Body of pancreas (tissue), 4 donors: ENCODE results near the gene RPS6KB2. TPM values are rescaled to one million over a fixed set of nuclear protein-coding genes. Genes with fewer than 3 reads are reported as not detected.

ENCODE experiments used
- ATAC-seq: fragments of 150-250 bp; one replicate; pipeline ENCODE4 v1.9.1; 2016
- DNase-seq, 4 donors: peaks; one replicate each; pipeline ENCODE4 v3.0.0-alpha.2; 2019
- H3K27ac ChIP-seq, 4 donors: fragments of 200-600 bp; sonication (generic); 1 replicate in 3 of 4; 2 replicates in 1 of 4; pipeline versions ENCODE4 v1.5.1 to v1.6.1; 2016 to 2019; ENCODE audit warnings: mild to moderate bottlenecking in 1 of 4, mixed read lengths in 1 of 4, moderate library complexity in 1 of 4
- H3K27me3 ChIP-seq, 2 donors: fragments of 200-600 bp; sonication (generic); one replicate each; pipeline ENCODE4 v1.6.0; 2016; ENCODE audit warnings: mild to moderate bottlenecking in 1 of 2
- H3K36me3 ChIP-seq, 2 donors: fragments of 200-600 bp; sonication (generic); replicated peaks in 1 of 2; 2 replicates each; pipeline ENCODE4 v1.5.1; 2016; ENCODE audit warnings: low read depth in 2 of 2; ENCODE audit not compliant: insufficient read depth in 1 of 2
- H3K4me1 ChIP-seq: fragments of 200-600 bp; sonication (generic); one replicate; pipeline ENCODE4 v1.6.0; 2016
- H3K4me3 ChIP-seq, 2 donors: fragments of 200-600 bp; sonication (generic); 1 replicate in 1 of 2; 2 replicates in 1 of 2; pipeline ENCODE4 v1.5.1; 2016 to 2019
- H3K9me3 ChIP-seq, 3 donors: fragments of 200-600 bp; sonication (generic); 1 replicate in 2 of 3; 2 replicates in 1 of 3; pipeline ENCODE4 v1.5.1; 2016
- POLR2A ChIP-seq, 3 donors: fragments of 450-650 bp; IDR thresholded peaks; one replicate each; pipeline ENCODE4 v1.6.1; 2016; ENCODE audit warnings: antibody characterized with exemption in 3 of 3, mild to moderate bottlenecking in 2 of 3
- WGBS, 2 donors: methylation state at CpG; one replicate each; pipeline ENCODE4 v1.1.5; 2017; 5-methylcytosine and 5-hydroxymethylcytosine counted together
- intact Hi-C: fragments of 100-400 bp; cut with DNase I; formaldehyde crosslinking; loops from one replicate; pipeline ENCODE4 v1.15.1; 2023
- total RNA-seq, 2 donors: library from RNA; depleted of rRNA; stranded (reverse); fragments of >200 nt; gene quantifications; one replicate each; pipeline ENCODE4 v1.1.0, GENCODE V29; 2016
- TF ChIP-seq, protein P1 (sequence below), 7 experiments: fragments of 450-650 bp in 4 of 7; fragments of 200-600 bp in 3 of 7; sonication (generic) in 3 of 7; IDR thresholded peaks; one replicate each; pipeline ENCODE4 v1.5.1; 2016 to 2019; ENCODE audit warnings: antibody characterized with exemption in 7 of 7

RPS6KB2 gene
- total RNA-seq, 2 donors from 2014 or later: 34.9 to 36.1 TPM

DNA sequence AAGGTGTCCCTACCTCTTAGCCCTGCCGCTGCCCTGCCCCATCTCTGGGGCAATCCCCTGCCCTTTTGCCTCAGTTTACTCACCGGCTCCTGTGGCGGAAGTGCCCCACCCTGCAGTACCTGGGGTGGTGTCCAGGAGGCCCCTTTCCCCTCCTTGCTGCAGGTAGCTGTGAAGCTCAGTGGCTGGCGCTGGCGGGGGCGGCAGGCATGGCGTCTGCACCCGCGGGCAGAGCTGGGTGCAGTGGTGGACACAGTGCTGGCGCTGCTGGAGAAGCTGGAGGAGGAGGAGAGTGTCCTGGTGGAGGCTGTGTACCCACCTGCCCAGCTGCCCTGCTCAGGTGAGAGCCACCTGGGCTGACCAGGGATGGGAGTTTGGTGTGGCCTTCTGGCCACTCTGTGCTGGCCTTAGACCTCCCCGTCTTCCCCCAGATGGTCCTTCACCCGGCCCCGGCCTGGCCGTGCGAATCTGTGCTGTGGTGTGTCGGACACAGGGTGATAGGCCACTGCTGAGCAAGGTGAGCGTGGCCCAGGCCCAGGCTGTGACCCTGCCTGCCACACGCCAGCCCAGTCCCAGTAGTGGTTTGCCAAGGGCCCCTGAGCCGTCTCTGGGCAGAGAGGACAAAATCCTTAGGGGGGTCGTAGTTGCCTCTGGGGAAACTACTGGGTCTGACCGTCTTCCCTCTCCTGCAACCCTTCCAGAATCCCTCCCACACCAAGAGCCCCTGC lies 8.8 kb upstream of the RPS6KB2 start:
- Histone ChIP-seq H3K27ac (peak overlapping the region; percentile 81 to 98 (median 96)), H3K4me3 (no peak overlapping the region), H3K36me3 (no peaks in the 10 kb centered on the region), H3K9me3 (no peaks in the 10 kb centered on the region), H3K4me1 (peaks cover 59% of the 10 kb centered on the region), H3K27me3 (no peaks in the 10 kb centered on the region)
- WGBS, 2 donors: 81 to 85% methylated on average over 15 to 20 of the region's 21 CpGs
- peak in 1 of 3 donors; percentile 4 for TF ChIP-seq POLR2A (IDR thresholded peaks at IDR 0.05)
- TF ChIP-seq, protein P1, sequence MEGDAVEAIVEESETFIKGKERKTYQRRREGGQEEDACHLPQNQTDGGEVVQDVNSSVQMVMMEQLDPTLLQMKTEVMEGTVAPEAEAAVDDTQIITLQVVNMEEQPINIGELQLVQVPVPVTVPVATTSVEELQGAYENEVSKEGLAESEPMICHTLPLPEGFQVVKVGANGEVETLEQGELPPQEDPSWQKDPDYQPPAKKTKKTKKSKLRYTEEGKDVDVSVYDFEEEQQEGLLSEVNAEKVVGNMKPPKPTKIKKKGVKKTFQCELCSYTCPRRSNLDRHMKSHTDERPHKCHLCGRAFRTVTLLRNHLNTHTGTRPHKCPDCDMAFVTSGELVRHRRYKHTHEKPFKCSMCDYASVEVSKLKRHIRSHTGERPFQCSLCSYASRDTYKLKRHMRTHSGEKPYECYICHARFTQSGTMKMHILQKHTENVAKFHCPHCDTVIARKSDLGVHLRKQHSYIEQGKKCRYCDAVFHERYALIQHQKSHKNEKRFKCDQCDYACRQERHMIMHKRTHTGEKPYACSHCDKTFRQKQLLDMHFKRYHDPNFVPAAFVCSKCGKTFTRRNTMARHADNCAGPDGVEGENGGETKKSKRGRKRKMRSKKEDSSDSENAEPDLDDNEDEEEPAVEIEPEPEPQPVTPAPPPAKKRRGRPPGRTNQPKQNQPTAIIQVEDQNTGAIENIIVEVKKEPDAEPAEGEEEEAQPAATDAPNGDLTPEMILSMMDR (IDR thresholded peaks at IDR 0.05): peak in 1 of 7 experiments; percentile 3
- ATAC-seq: no peak
- DNase-seq: no peak
- intact Hi-C loops: no loop called here

DNA sequence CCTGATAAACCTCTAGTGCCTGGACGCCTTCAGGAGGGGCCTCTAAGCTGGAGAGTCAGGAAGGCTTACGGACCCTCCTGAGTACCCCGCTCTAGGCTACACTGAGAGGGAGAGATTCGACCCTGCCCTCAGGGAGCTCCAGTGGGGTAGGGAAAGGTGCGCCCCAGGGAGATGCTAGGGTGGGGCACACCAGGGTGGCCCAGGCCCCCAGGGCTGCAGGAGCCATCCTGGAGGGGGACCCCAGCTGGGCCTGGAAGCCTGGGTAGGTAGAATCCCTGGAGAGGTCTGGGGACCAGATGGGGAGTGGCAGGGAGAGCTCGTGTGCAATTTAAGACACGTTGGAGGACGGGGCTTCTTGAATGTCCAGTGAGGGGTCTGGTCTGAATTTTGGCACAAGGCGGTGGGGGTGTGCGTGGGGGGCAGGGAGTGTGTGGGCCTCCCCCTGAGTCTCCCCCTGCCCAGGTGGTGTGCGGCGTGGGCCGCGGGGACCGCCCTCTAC lies 8.1 kb upstream of the RPS6KB2 start:
- peaks cover 54% of the 10 kb centered on the region for H3K4me1 ChIP-seq
- no peaks in the 10 kb centered on the region for H3K9me3 ChIP-seq
- DNase-seq (no peak), ATAC-seq (no peak)
- intact Hi-C loops: no loop called here
- H3K27ac ChIP-seq: peak overlapping the region; percentile 81 to 98 (median 96)
- no peaks in the 10 kb centered on the region for H3K36me3 ChIP-seq
- H3K4me3 ChIP-seq: no peak overlapping the region
- no peaks in the 10 kb centered on the region for H3K27me3 ChIP-seq
- TF ChIP-seq, protein P1 (IDR thresholded peaks at IDR 0.05): no peak
- no peak for TF ChIP-seq POLR2A (IDR thresholded peaks at IDR 0.05)
- WGBS, 2 donors: 20 to 26% methylated on average over 6 to 15 of the region's 15 CpGs

DNA sequence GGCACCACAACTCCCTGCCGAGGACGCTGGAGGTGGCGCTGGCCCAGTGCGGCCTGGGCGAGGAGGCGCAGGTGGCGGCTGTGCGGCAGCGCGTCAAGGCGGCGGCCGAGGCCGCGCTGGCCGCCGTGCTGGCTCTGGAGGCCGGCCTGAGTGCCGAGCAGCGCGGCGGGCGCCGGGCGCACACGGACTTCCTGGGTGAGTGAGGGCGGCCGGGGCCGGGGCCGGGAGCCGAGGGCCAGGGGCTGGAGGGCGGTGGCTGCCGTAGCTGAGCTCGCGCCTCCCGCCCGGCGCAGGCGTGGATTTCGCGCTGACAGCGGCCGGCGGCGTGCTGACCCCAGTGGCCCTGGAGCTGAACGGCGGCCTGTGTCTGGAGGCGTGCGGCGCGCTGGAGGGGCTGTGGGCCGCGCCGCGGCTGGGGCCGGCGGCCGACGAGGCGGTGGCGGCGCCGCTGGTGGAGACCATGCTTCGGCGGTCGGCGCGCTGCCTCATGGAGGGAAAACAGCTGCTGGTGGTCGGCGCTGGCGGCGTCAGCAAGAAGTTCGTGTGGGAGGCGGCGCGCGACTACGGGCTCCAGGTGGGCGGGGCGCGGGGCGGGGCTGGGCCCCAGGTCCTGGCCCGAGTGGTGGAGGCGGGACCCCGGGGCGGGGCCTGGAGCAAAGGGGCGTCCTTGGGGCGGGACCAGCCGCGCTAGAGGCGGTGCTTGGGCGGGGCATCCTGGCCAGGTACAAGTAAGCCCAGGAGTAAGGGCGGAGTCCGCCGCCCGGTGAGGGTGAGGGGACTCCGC lies 7.5 kb upstream of the RPS6KB2 start:
- intact Hi-C loops: no loop called here
- H3K4me3 ChIP-seq: peak overlapping the region in 1 of 2 donors; percentile 8

DNA sequence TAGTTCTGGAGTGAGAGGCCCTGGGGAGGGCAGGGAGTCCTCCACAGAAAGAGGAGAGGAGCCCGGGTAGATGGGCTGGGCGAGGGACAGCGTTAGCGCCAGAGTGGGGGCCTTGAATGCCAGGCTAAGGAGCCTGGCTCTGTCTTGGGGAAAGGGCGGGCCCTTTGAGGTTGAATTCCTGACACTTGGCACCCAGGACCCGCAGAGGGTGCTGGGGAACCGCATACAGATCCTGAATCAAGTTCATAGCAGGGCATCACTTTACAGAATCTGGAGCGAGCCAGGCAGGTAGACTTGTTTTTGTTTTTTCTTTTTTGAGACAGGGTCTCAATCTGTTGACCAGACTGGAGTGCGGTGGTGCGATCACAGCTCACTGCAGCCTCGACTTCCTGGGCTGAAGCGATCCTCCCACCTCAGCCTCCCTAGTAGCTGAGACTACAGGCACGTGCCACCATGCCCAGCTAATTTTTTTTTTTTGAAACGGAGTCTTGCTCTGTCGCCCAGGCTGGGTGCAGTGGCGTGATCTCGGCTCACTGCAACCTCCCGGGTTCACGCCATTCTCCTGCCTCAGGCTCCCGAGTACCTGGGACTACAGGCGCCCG lies 6.8 kb upstream of the RPS6KB2 start:
- ATAC-seq: peak; percentile 7

More for the DNA sequence above, 7.5 kb upstream of the RPS6KB2 start:
- DNase-seq: peak; percentile 97 to 99 (median 99)
- H3K4me1 ChIP-seq: peaks cover 50% of the 10 kb centered on the region
- ATAC-seq: peak; percentile 95
- WGBS, 2 donors: 0% methylated on average over 2 to 93 of the region's 97 CpGs
- H3K27ac ChIP-seq: peak overlapping the region; percentile 81 to 98 (median 96)
- TF ChIP-seq, protein P1 (IDR thresholded peaks at IDR 0.05): no peak
- TF ChIP-seq POLR2A (IDR thresholded peaks at IDR 0.05): peak in 1 of 3 donors; percentile 81
- H3K27me3 ChIP-seq: no peaks in the 10 kb centered on the region
- H3K36me3 ChIP-seq: no peaks in the 10 kb centered on the region
- no peaks in the 10 kb centered on the region for H3K9me3 ChIP-seq

More for the DNA sequence above, 6.8 kb upstream of the RPS6KB2 start:
- Histone ChIP-seq H3K4me1 (peaks cover 43% of the 10 kb centered on the region), H3K27me3 (no peaks in the 10 kb centered on the region), H3K9me3 (no peaks in the 10 kb centered on the region), H3K27ac (peak overlapping the region; percentile 52 to 98 (median 89)), H3K36me3 (no peaks in the 10 kb centered on the region), H3K4me3 (no peak overlapping the region)
- intact Hi-C loops: no loop called here
- no peak for DNase-seq
- peak in 2 of 3 donors; percentile 70 for TF ChIP-seq POLR2A (IDR thresholded peaks at IDR 0.05)
- TF ChIP-seq, protein P1 (IDR thresholded peaks at IDR 0.05): no peak
- WGBS, 2 donors: 67 to 74% methylated on average over 21 to 22 of the region's 22 CpGs
